Ectodermal cell (in vitro differentiated cells): ENCODE data around the gene OR2G6.
"Not testable (repeated sequence)": the region's sequence is repeated elsewhere in the genome, so short reads cannot be mapped to it uniquely, and the experiment has no call there.

ENCODE experiments used
- H3K27ac ChIP-seq: 2 replicates; pipeline ENCODE4 v1.7.0; 2013; ENCODE audit warnings: mild to moderate bottlenecking, low read depth, low read length; ENCODE audit not compliant: insufficient read depth, poor library complexity, severe bottlenecking
- H3K27me3 ChIP-seq: 2 replicates; pipeline ENCODE4 v1.7.0; 2013; ENCODE audit warnings: mild to moderate bottlenecking, low read length; ENCODE audit not compliant: insufficient read depth, control insufficient read depth, poor library complexity, severe bottlenecking
- H3K36me3 ChIP-seq: one replicate; pipeline ENCODE4 v1.7.0; 2013; ENCODE audit warnings: low read length; ENCODE audit not compliant: control insufficient read depth, insufficient read depth
- H3K4me1 ChIP-seq: one replicate; pipeline ENCODE4 v1.7.0; 2013; ENCODE audit warnings: low read length; ENCODE audit not compliant: control insufficient read depth, insufficient read depth
- H3K4me3 ChIP-seq: 2 replicates; pipeline ENCODE4 v1.7.0; 2013; ENCODE audit warnings: low read depth, low read length, control low read depth; ENCODE audit not compliant: insufficient read depth
- H3K9me3 ChIP-seq: 2 replicates; pipeline ENCODE4 v1.7.0; 2013; ENCODE audit warnings: mild to moderate bottlenecking, low read length, moderate library complexity; ENCODE audit not compliant: control insufficient read depth
- WGBS, 2 experiments: methylation state at CpG; one replicate each; pipeline ENCODE4 v1.1.7; 2013; ENCODE audit warnings: missing lambda C conversion rate in 2 of 2; 5-methylcytosine and 5-hydroxymethylcytosine counted together

The OR2G6 gene

GRCh38 chr1:248574657-248575056 is 66.8 kb downstream of the OR2G6 start, which contains the start of gene OR2T34:
TSS of gene OR2T34 (minus strand) at chr1:248574757. CDS start at chr1:248574757, 0 bp downstream.
- H3K4me1 ChIP-seq, H3K9me3 ChIP-seq, H3K4me3 ChIP-seq, H3K27me3 ChIP-seq, H3K27ac ChIP-seq, H3K36me3 ChIP-seq: not testable (repeated sequence)
- 72 to 83% methylated on average over 2 to 3 of the region's 3 CpGs for WGBS, 2 experiments

DNA sequence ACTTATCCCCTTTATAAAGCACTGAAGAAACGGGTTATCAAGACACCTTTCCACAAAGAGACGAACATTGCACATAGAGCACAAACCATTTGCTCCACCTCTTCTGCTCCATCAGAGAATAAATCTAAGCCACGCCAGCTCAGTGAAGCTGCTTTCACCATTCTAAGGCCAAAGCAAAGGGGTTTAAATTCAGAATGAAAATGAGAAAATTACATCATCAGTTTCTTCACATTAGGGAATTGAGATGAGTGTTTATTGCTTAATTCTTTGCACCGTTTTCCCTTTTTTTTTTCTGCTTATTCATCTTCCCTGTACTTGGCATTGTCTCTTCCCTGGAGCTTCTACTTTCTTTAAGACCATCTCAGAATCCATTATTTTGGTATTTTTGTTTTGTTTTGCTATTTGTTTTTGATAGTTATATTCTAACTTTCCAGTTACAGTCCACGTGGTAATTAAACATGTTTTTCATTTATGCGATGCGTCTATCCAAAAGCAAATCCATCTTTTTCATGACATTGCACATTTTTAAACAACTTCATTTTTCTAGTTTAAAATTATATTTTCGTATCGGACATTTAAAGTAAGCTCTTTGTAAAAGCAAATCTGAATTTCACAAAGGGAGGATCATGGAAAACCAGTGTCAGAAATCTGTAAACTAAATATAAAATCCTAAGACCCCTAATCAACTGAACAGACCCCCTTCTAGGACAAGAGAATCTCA is 68.5 kb downstream of the OR2G6 start:
- H3K4me1 ChIP-seq: no peaks in the 10 kb centered on the region
- H3K9me3 ChIP-seq: no peaks in the 10 kb centered on the region
- no peak overlapping the region for H3K27ac ChIP-seq
- no peak overlapping the region for H3K4me3 ChIP-seq
- H3K36me3 ChIP-seq: no peaks in the 10 kb centered on the region
- H3K27me3 ChIP-seq: no peaks in the 10 kb centered on the region
- 65 to 92% methylated on average over 6 to 9 of the region's 9 CpGs for WGBS, 2 experiments
